SK-N-SH treated with all-trans-retinoic acid at 6 μM for 48 hours (cell line): Measurements from ENCODE around the gene MEIOC.

ENCODE experiments used
- ATAC-seq: fragments of 200-7000 bp; cut with Tn5 transposase; 3 replicates; pipeline ENCODE4 v1.9.1; 2020; ENCODE audit warnings: mild to moderate bottlenecking, moderate library complexity
- ARNTL ChIP-seq: fragments of 450-650 bp; formaldehyde crosslinking; IDR thresholded peaks from 2 replicates; pipeline ENCODE4 v1.5.0; 2020; ENCODE audit warnings: low read depth, mild to moderate bottlenecking, moderate library complexity, borderline replicate concordance
- BACH2 ChIP-seq: fragments of 250-450 bp; sonication (Bioruptor Pico); IDR thresholded peaks from 2 replicates; pipeline ENCODE4 v1.9.0; 2021; ENCODE audit warnings: mild to moderate bottlenecking, borderline replicate concordance
- CREB5 ChIP-seq: fragments of 250-450 bp; sonication (Bioruptor Pico); IDR thresholded peaks from 2 replicates; pipeline ENCODE4 v1.5.1; 2020; ENCODE audit warnings: low read depth, mild to moderate bottlenecking, moderate library complexity
- ESRRG ChIP-seq: fragments of 250-450 bp; sonication (Bioruptor Pico); IDR thresholded peaks from 2 replicates; pipeline ENCODE4 v1.6.1; 2021; ENCODE audit warnings: mild to moderate bottlenecking
- OSR1 ChIP-seq: fragments of 250-450 bp; sonication (Bioruptor Pico); IDR thresholded peaks from 2 replicates; pipeline ENCODE4 v1.8.0; 2022; ENCODE audit warnings: moderate library complexity, mild to moderate bottlenecking, inconsistent platforms
- SNAI2 ChIP-seq: fragments of 250-450 bp; sonication (Bioruptor Pico); IDR thresholded peaks from 2 replicates; pipeline ENCODE4 v1.5.0; 2020; ENCODE audit warnings: mild to moderate bottlenecking, moderate library complexity
- TCF4 ChIP-seq: fragments of 250-450 bp; sonication (Bioruptor Pico); IDR thresholded peaks from 2 replicates; pipeline ENCODE4 v1.8.0; 2021; ENCODE audit warnings: mild to moderate bottlenecking, moderate library complexity, borderline replicate concordance
- ZC3H10 ChIP-seq: fragments of 250-450 bp; sonication (Bioruptor Pico); IDR thresholded peaks from 2 replicates; pipeline ENCODE4 v1.5.1; 2021; ENCODE audit warnings: mild to moderate bottlenecking, moderate library complexity
- ZFP3 ChIP-seq: fragments of 250-450 bp; sonication (Bioruptor Pico); IDR thresholded peaks from 2 replicates; pipeline ENCODE4 v1.5.0; 2020; ENCODE audit warnings: mild to moderate bottlenecking, moderate library complexity
- ZNF8 ChIP-seq: fragments of 450-650 bp; formaldehyde crosslinking; IDR thresholded peaks from 2 replicates; pipeline ENCODE4 v1.5.0; 2020; ENCODE audit warnings: mild to moderate bottlenecking, moderate library complexity

Gene MEIOC

GRCh38 chr17:44719444-44719843 is 63.2 kb downstream of the MEIOC start:
- no peak for ATAC-seq
- TF ChIP-seq ZNF8 (CRISPR knock-in tag) (peak; percentile 96), ZFP3 (no peak)

GRCh38 chr17:44722254-44722653 is 66.0 kb downstream of the MEIOC start:
- TF ChIP-seq OSR1 (CRISPR knock-in tag) (no peak), SNAI2 (CRISPR knock-in tag) (no peak), ARNTL (CRISPR knock-in tag) (no peak), TCF4 (CRISPR knock-in tag) (no peak), BACH2 (no peak), ESRRG (CRISPR knock-in tag) (no peak), CREB5 (CRISPR knock-in tag) (no peak), ZC3H10 (no peak)
- peak; percentile 26; the same call in 1 of the 3 replicates for ATAC-seq
